GM12864 (cell line): Measurements from ENCODE around the gene CCBE1.

Experiments
- DNase-seq: peaks from one replicate; pipeline ENCODE4 v3.0.0-alpha.2; 2011; ENCODE audit warnings: low read depth
- H3K4me3 ChIP-seq: 2 replicates; pipeline ENCODE4 v1.5.1; 2011; ENCODE audit warnings: mild to moderate bottlenecking, low read depth, low read length, control low read depth
- TF ChIP-seq, protein P1 (sequence below): IDR thresholded peaks from 2 replicates; pipeline ENCODE4 v1.5.1; 2011; ENCODE audit warnings: low read depth, mild to moderate bottlenecking, moderate library complexity, low read length, control low read depth, inconsistent platforms; ENCODE audit errors: missing control alignments

Gene CCBE1

DNA sequence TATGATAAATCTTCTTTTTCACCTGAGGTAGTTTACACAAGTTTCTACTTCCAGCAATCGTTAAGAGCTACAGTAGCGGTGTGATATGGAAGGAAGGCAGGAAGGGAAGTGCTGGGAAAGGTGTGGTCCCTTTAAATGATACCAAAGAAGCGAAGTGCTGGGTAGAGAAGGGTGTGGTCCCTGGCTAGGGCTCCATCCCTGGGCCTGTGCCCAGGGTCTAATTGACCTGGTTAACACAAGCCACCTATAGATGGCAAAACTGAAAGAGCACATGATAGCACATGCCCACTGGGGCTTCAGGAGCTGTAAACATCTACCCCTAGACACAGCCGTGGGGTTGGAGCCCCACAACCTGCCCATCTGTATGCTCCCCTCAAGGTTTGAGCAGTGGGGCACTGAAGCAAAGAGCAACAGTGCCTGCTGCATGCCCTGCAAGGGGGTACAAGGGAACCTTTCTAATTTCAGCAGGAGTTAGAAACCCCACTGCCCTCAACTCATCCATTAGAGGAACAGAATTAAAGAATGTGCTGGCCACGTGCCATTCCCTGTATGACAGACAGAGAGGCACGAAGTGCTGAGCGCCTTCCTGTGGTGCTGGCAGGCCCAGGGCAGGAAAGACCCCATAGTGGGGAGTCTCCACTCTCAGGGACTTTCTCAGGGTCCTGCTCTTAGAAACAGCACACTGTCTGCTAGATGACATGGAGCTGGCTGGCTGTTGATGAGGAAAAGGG, 185.0 kb downstream of the CCBE1 start:
- no peak for DNase-seq
- no peak overlapping the region for H3K4me3 ChIP-seq
- TF ChIP-seq, protein P1, sequence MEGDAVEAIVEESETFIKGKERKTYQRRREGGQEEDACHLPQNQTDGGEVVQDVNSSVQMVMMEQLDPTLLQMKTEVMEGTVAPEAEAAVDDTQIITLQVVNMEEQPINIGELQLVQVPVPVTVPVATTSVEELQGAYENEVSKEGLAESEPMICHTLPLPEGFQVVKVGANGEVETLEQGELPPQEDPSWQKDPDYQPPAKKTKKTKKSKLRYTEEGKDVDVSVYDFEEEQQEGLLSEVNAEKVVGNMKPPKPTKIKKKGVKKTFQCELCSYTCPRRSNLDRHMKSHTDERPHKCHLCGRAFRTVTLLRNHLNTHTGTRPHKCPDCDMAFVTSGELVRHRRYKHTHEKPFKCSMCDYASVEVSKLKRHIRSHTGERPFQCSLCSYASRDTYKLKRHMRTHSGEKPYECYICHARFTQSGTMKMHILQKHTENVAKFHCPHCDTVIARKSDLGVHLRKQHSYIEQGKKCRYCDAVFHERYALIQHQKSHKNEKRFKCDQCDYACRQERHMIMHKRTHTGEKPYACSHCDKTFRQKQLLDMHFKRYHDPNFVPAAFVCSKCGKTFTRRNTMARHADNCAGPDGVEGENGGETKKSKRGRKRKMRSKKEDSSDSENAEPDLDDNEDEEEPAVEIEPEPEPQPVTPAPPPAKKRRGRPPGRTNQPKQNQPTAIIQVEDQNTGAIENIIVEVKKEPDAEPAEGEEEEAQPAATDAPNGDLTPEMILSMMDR: no peak

DNA sequence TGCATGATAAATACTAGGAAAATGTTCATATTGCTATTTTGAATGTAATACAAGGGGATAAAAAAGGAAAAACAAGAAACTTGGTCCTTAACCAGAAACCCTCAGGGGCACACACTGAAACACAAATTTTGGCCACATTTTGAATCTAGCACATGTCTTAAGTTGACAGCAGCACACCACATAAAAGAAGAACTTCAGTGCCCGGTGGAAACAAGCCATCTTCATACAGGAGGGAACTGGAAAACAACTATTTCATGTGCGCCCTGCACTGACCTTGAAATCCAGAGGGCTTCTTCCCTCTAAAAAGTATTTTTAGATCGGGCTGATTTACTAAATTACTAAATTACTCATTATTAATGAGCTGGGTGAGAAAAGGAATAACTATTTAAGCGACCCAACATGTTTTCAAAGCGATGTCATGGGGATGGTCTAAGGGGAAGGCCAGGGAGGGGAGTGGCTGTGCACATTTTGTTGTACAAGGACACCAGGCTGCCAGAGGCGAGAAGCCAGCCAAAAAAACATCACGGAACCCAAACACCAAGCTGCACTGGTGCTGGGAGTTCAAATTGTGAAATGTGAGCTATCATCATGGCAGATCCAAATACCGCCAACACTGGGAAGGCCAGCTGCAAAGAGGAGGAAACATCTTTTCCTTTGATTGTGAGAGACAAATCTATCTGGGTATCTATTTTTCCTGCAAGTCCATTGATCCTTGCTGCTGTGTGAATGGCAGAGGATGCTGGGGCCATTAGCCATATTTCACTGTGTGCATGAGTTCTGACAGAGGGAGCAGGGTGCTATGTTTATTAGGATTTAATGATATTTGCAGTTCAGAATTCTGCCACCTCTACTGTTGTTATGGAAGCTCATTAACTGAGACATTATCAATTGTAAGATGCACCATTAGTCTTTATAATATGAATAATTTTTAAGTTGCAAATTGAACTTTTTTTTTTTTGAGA, 187.5 kb downstream of the CCBE1 start:
- no peak overlapping the region for H3K4me3 ChIP-seq
- TF ChIP-seq, protein P1: no peak
- DNase-seq: no peak

DNA sequence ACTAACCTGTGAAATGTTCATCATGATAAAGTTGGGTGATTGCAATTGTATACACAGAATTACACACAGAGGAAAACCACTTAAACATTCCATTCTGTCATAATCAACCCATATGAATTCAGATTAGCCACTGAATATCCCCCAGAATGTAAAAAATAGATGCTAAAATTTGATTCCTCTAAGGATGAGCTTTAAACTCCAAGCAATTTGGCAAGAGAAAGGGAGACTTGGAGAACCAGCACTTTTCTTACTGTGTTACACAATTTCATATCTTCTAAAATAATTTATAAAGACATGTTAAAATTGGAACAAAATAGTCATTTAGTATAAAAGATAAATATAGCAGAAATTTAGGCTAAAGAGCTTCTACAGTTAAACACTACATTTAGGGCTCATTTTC, 191.9 kb downstream of the CCBE1 start:
- TF ChIP-seq, protein P1: no peak
- H3K4me3 ChIP-seq: no peak overlapping the region
- DNase-seq: no peak

DNA sequence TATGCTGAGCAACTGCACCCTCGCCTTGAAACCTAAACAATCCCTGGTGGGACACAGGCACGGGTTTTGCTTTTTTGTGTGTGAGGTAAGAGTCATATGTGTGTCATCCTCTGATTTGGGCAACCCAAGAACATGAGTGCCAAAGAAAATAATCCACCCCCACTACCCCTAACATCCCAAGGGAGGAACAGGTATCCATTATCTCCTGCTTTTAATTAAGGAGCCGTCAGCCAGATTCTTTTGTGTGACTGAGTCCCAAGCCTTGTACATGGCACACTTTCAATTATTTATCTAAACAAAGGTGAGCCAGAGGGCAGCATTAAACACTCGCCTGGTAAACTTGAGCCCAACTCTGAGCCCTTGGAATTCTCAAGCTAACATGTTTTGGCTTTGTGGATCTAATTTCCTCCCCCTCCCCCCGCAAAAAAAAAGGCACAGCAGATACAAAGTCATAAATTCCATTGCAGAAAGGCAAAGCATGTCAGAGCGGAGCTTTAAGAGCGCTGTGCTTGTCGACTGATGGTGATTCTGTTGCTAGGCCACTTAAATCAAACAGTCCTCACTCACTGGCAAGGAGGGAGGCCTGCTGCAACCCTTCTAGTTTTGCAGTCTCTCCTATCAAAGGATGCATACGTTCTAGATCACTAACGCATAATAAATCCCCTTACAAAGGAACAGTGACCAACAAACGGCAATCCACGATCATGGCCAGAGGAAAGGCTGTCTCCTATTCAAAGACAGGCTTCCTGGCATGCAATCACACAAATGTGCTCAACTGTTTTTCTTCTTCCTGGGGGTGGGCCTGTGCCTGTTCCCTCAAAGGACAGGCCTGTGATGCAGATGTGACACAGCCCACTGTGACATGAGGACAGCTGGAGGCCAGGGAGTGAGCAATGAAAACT, 194.7 kb downstream of the CCBE1 start:
- no peak for DNase-seq
- TF ChIP-seq, protein P1: no peak
- H3K4me3 ChIP-seq: no peak overlapping the region

- no peak overlapping the region for H3K4me3 ChIP-seq
- TF ChIP-seq, protein P1: no peak
- no peak for DNase-seq
Measured at GRCh38 chr18:59501920-59502273, 195.3 kb downstream of the CCBE1 start.

- no peak overlapping the region for H3K4me3 ChIP-seq
- TF ChIP-seq, protein P1: no peak
- no peak for DNase-seq
Measured at GRCh38 chr18:59500765-59501164, 196.5 kb downstream of the CCBE1 start.
